Superior temporal gyrus (tissue), 1 donor: ENCODE data around the gene AKAP13.
"Not testable (repeated sequence)": the region's sequence is repeated elsewhere in the genome, so short reads cannot be mapped to it uniquely, and the experiment has no call there.

Experiments
- DNase-seq: peaks from one replicate; pipeline ENCODE4 v3.0.0-alpha.2; 2016; ENCODE audit errors: extremely low spot score

Gene AKAP13

GRCh38 chr15:85380217-85380811 lies at the start of gene AKAP13:
Gene AKAP13, plus strand, starts transcription at chr15:85380603. Its CDS starts 105,118 bp downstream, at chr15:85485721.
- peak; percentile 82 for DNase-seq

DNA sequence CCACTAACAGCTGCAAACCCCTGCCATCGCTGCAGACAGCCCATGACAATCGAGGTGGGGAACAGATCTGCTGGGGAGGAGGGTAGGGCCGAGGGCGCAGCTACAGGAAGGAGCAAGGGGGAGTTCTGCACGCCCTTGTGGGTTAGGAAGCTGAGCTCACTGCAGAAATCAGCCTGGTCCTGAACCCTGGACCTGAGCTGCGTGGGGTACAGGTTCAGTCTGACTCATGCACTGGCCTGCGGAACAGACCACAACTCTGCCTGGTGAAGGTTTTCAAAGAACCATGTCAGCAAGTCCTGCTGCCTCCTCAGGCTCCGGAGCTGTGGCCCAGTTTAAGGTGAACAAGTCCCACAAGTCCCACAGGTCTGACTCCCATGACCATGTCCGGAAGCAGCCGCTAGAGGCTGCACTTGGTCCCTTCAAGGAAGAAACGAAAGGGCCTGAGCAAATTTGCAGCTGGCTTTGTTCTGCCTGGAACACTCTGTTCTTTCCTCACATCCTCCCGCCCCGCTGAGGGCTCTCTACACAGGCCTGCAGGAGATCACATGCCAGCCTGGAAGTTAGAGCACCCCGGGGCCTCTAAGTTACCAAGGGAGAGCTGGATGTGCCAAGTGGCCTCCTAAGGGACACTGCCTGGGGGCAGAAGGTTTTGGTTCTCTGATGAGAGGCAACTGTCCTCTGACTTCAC lies 49.4 kb upstream of the AKAP13 start:
- DNase-seq, result peak; percentile 43

GRCh38 chr15:85331655-85332285 lies 48.6 kb upstream of the AKAP13 start:
- DNase-seq, result no peak

- DNase-seq, result no peak
Observed at GRCh38 chr15:85333132-85333831, 47.1 kb upstream of the AKAP13 start.

- no peak for DNase-seq
Observed at GRCh38 chr15:85334241-85334640, 46.2 kb upstream of the AKAP13 start.

DNA sequence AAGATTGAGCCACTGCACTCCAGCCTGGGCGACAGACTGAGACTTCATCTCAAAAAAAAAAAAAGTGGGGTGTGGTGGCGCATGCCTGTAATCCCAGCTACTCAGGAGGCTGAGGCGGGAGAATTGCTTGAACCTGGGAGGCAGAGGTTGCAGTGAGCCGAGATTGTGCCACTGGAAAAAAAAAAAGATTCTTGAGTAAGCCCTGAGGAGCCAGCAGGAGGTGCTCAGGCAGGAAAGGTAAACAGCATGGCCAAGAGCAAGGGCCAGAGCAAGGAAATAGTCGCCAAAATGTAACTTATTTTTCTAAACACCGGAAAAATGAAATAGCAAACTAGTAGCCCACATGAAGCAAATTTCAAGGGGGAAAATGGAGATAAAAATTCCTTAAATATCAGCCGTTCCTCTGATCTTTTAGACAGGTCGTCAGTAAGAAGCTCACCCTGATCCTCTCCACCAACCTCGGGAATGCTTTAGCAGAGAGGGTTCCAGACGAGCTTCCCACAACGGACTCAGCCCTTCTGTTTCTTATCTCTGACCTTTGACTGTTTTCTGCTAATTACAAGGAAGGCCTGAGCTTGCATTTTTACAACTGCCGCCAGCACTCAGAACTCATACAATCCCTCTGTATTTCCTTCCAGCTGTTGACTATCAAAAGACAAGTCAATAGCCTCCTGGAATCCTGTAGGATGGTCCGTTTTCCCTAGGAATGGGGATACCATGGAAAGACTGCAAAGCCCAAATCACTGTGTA lies 45.0 kb upstream of the AKAP13 start:
- no peak for DNase-seq

GRCh38 chr15:85336880-85337279 lies 43.5 kb upstream of the AKAP13 start:
- no peak for DNase-seq

GRCh38 chr15:85337425-85338074 lies 42.9 kb upstream of the AKAP13 start:
- no peak for DNase-seq

- DNase-seq, result no peak
Observed at GRCh38 chr15:85340321-85340665, 40.1 kb upstream of the AKAP13 start.

DNA sequence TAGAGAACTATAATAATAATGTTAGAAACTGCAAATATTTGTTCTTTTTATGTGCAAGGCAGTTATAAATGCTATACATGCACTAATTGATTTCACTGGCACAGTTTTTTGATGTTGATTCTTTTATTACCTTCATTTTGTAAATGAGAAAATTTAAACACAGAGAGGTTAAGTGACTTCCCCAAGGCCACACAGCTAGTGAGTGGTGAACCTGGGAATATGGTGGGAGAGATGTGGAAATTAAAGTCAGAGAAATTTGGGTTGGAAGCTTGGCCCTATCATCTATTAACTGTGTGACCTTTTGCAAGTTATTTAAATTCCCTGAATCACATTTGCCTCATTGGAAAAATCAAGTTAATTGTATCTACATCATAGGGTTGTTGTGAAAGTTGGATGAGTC lies 39.6 kb upstream of the AKAP13 start:
- no peak for DNase-seq

GRCh38 chr15:85342163-85342562 lies 38.2 kb upstream of the AKAP13 start:
- DNase-seq, result not testable (repeated sequence)

DNA sequence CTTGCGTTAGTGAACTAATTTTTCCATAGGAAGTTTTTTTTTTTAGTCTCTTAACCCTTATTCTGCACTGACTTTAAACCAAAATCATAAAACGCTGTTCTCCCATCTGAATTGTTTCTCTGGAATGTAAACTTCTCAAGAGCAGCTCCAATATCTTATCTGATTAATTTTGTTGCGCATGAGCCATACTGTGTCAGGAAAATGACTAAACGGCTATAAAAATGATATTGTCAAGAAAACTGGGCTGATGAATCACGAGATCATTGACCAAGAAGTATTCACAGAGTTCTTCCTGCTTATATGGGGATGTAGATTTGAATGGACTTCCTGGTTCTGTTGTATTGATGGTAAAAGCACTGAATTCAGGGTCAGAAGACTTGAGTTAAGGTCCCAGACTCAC lies 37.0 kb upstream of the AKAP13 start:
- DNase-seq, result not testable (repeated sequence)

- not testable (repeated sequence) for DNase-seq
Observed at GRCh38 chr15:85344241-85344640, 36.2 kb upstream of the AKAP13 start.

GRCh38 chr15:85344653-85345114 lies 35.7 kb upstream of the AKAP13 start:
- not testable (repeated sequence) for DNase-seq

- DNase-seq, result not testable (repeated sequence)
Observed at GRCh38 chr15:85345196-85345918, 35.0 kb upstream of the AKAP13 start.

- not testable (repeated sequence) for DNase-seq
Observed at GRCh38 chr15:85346462-85347084, 33.8 kb upstream of the AKAP13 start.

- DNase-seq, result not testable (repeated sequence)
Observed at GRCh38 chr15:85347264-85348047, 32.9 kb upstream of the AKAP13 start.

DNA sequence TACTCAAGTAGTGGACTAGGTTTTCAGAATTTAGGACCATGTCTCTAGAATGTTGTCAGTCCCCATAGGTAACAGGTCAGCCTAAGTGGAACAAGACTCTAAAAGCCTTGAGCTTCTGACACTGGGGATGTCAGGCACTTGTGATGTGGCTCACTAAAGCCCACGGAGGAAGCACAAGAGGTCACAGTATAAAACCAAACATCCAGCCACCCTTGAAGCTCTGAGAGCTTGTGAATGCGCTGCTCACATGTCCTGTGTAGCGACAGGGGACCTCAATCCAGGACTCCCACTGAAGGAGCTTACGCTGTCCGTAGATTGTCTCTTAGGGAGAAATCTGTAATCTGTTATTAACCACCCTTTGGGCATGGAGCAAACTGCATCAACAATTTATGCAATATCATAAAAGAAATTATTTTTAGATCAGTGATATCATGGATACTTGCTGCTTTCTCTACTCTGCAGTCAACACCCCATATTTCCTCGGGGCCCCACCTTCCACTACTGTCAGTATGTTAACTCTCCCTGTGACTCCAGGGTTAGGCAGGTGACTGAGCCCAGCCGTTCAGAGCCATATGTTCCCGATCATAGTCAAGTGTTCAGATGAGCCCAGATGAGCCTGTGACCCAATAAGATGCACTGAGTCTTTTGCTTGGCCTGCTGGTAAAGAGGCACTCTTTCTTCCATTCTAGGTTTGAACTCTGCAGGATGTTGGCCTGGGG lies 32.2 kb upstream of the AKAP13 start:
- not testable (repeated sequence) for DNase-seq
